GM13977 (cell line): ENCODE results near the gene AKTIP.

Experiments used
- DNase-seq: peaks from one replicate; pipeline ENCODE4 v3.0.0; 2012; ENCODE audit warnings: low spot score
- CTCF ChIP-seq: IDR thresholded peaks from 2 replicates; pipeline ENCODE4 v1.5.1; 2012; ENCODE audit warnings: mild to moderate bottlenecking, control low read depth; ENCODE audit not compliant: insufficient read depth; ENCODE audit errors: extremely low read depth, missing control alignments
- in situ Hi-C: fragments of 300-500 bp; cut with MboI; formaldehyde crosslinking; loops from one replicate; pipeline ENCODE4 v1.12.0; 2022; ENCODE audit warnings: low sequenced_read_pairs, low pct_unique_long_range_greater_than_20kb, mixed read lengths, inconsistent platforms; ENCODE audit not compliant: unreplicated experiment

The AKTIP gene

DNA sequence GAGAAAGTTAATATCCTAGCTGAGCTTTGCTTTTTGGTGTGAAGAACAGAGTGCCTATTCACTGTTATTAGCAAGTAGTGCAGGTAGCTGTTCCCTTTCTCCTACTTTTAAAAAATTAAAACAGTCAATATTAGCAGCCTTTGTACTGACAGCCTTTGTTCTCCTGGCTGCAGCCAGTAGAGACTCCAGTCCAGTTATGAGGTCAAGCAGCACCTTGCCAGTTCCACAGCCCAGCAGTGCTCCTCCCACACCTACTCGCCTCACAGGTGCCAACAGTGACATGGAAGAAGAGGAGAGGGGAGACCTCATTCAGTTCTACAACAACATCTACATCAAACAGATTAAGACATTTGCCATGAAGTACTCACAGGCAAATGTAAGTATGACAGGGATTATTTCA is 22.6 kb downstream of the AKTIP start:
- in situ Hi-C loops, result no loop called here
- TF ChIP-seq CTCF, result no peak
- no peak for DNase-seq

DNA sequence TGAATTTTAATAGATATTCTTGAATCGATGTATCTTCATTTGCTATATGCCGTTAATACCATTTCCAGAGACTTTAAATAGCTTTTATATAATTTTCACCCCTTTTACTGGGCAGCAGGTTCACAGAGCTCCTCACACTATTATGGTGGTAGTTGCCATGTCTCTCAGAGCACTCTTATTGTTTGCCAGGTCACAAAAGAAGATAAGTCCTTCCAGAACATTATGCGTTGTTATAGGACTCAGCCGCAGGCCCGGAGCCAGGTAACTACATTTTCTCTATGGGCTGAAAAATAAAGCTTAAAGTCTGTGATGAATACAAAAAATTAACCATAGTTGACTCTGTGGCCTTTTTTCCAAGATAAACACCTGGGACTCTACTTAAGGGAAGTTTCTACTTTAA is 24.0 kb downstream of the AKTIP start:
- in situ Hi-C loops, result no loop called here
- no peak for DNase-seq
- TF ChIP-seq CTCF, result no peak

- in situ Hi-C loops, result no loop called here
- TF ChIP-seq CTCF, result no peak
- DNase-seq, result no peak
Observed at GRCh38 chr16:53476867-53477266, 26.1 kb downstream of the AKTIP start.

GRCh38 chr16:53465606-53466280 is 37.3 kb downstream of the AKTIP start:
- in situ Hi-C loops, result no loop called here
- no peak for DNase-seq
- no peak for TF ChIP-seq CTCF

DNA sequence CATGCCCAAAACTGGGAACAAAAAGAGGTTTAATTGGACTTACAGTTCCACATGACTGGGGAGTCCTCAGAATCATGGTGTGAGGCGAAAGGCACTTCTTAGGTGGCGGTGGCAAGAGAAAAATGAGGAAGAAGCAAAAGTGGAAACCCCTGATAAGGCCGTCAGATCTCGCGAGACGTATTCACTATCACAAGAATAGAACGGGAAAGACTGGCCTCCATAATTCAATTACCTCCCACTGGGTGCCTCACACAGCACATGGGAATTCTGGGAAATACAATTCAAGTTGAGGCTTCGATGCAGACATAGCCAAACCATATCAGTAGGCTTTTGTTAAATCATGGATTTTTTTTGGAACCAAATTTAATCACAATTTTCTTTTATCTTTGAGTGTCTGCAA is 44.4 kb downstream of the AKTIP start:
- no peak for DNase-seq
- TF ChIP-seq CTCF, result no peak
- in situ Hi-C loops, result no loop called here

DNA sequence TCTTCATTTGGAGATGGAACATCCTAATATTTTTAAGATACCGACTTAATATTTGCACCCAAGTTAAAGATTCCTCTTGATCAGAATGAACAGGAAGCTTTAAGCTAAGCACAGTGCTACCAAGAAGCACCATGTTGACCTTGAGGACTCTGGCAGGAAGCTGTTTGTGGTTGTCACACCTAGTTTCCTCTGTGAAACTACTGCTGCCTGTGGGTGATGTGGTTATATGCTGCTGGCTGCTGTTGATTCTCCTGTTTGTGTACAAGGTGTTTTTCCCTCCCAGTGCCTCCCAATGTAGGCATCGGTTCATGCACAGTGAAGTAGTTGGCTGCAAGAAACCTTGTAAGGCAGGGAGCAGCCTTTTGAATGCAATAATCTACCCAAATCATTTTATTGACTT is 45.3 kb downstream of the AKTIP start:
- DNase-seq, result peak; percentile 62
- in situ Hi-C loops, result no loop called here
- no peak for TF ChIP-seq CTCF
